ENCODE measurements around the gene IFT88.
A peak's percentile ranks its signal among the peaks of the same experiment; 100 is the strongest.

Gene IFT88, protein sequence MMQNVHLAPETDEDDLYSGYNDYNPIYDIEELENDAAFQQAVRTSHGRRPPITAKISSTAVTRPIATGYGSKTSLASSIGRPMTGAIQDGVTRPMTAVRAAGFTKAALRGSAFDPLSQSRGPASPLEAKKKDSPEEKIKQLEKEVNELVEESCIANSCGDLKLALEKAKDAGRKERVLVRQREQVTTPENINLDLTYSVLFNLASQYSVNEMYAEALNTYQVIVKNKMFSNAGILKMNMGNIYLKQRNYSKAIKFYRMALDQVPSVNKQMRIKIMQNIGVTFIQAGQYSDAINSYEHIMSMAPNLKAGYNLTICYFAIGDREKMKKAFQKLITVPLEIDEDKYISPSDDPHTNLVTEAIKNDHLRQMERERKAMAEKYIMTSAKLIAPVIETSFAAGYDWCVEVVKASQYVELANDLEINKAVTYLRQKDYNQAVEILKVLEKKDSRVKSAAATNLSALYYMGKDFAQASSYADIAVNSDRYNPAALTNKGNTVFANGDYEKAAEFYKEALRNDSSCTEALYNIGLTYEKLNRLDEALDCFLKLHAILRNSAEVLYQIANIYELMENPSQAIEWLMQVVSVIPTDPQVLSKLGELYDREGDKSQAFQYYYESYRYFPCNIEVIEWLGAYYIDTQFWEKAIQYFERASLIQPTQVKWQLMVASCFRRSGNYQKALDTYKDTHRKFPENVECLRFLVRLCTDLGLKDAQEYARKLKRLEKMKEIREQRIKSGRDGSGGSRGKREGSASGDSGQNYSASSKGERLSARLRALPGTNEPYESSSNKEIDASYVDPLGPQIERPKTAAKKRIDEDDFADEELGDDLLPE

DNA sequence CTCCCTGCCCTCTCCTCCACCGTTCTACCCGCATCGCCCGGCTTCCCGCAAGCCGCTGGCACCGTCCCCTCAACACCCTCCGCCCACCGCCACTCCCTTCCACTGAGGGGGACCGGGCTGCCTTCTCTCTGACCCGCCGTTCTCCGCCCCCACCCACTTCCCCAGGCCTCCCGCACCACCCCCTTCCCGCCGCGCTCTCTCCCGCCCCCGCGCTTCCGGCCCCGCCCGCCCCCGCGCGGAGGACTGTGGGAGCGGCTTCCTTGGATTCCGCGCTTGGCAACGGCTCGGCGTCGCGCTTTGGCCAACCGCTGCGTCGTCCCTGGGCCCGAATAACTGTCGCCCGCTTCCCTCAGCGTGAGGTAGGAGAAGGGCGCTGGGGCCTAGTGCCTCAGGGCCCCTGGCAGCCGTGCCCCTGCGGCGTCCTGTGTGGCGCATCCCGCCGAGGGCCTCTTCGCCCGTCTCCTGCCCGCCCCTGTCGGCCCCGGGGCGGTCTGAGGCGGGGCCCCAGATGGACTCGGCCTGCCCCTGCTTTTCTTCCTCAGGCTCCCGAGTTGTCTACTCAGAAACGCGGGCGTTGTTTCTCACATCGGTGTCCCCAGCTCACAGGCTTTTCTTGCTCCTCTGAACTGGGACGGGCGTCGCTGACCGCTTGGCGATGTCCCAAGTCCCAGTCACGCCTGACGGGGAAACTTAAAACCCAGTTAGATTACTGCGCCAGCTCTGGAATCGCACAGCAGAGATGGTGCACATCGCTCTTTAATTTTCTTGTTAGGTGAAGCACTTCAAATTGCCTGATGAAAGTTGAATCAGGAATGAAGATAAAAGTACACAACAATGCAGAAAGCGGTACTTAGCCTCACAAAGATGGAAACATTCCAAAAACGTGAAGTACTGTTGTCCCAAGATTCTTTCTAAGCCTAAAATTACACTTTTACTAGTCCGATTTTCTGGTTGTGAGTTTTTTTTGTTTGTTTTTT, at the start of gene IFT88:
TSS of gene IFT88 (plus strand) at position 260 of the 977 bp plus-strand sequence. CDS start 7,229 bp downstream, outside the sequence.
- DNase-seq, result peak; percentile 85

- no peak for DNase-seq
Measured at GRCh38 chr13:20518660-20519100, 48.3 kb upstream of the IFT88 start.

GRCh38 chr13:20519875-20520274, 47.1 kb upstream of the IFT88 start:
- no peak for DNase-seq

- DNase-seq, result no peak
Measured at GRCh38 chr13:20521364-20522115, 45.4 kb upstream of the IFT88 start.

GRCh38 chr13:20525144-20525600, 41.8 kb upstream of the IFT88 start:
- DNase-seq, result peak; percentile 19

GRCh38 chr13:20525601-20526544, 41.1 kb upstream of the IFT88 start, which contains the start of gene CRYL1:
CRYL1 (minus strand) TSS chr13:20525857; CDS start chr13:20525794, 63 bp downstream.
- DNase-seq, result peak; percentile 78

DNA sequence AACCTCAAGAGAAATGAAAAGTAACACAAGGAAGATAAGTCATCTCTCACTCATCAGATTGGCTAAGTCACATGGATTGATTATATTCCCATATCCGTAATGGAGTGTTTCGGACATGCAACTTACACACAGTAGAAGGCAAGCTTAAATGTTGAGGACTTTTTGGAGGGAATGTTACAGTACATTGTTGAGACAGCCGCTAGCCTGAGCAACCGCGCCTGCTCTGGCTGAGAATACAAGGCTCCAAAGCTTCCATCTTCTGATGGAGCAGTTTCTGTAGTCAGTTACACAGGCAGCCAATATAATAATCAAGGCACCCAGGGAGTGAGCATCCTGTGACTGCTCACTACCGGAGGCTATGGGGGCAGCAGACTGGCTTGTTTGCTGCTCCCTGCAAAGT, 40.3 kb upstream of the IFT88 start:
- DNase-seq, result no peak

GRCh38 chr13:20528452-20528851, 38.5 kb upstream of the IFT88 start:
- DNase-seq, result no peak

DNA sequence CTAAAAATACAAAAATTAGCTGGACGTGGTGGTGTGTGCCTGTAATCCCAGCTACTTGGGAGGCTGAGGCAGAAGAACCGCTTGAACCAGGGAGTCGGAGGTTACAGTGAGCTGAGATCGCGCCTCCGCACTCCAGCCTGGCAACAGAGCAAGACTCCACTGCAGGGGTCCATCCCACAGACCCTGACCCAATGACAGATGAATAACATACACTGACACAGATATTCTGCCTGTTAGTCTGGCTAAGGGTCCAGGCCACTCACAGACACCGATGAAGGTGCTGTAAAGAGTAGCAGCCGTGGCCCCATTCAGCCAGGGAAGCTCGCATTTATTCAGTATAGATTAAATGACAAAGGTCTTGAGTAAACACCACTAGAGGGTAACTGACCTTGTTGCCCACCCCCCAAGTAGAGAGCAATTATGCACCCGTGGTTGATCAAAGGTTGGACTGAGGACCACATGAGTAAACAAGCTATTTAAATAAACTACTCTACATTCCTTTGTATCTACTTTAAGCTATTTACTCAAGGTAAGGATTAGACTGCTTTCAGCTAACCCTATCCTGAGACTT, 32.8 kb upstream of the IFT88 start:
- no peak for DNase-seq

GRCh38 chr13:20536992-20537391, 30.0 kb upstream of the IFT88 start:
- DNase-seq, result no peak

GRCh38 chr13:20544201-20544923, 22.6 kb upstream of the IFT88 start:
- no peak for DNase-seq

DNA sequence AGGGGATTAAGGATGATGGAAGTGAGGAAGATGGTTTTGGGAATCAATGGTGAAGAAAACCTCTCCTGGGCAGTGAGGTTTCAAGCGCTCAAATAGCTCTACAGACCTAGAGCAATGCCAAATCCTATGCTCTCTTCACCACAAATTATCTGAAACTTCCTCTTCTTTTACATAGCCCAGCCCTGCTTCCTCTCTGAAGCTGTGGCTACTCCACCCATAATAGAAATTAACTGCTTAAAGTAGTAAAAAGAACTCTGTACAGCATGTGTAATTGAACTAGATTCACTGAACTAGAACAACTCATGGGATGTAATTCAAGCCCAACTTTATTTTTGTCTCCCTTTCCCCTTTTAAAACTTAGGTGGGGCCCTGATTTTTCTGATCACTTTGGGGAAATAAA, 20.4 kb upstream of the IFT88 start:
- no peak for DNase-seq

- DNase-seq, result no peak
Measured at GRCh38 chr13:20547479-20547908, 19.5 kb upstream of the IFT88 start.

- no peak for DNase-seq
Measured at GRCh38 chr13:20550799-20551198, 16.2 kb upstream of the IFT88 start.

DNA sequence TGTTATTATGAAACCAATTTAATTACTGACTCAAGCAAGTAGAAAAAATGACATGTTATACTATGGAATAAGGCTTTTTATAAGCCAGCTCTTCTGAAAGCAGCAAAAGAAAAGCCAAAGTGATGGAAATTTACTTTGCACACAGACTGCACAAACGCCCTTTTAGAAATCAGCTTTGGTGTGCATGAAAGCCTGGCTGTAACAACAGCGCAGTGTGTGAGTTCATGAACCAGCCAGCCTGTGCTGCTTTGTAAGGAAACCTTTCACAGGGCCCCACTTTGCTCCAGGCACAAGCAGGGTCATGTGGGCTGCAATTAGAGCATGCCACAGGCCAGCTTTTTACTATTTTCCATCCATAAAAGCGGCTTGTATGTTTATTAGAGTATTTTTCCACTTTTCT, 13.6 kb upstream of the IFT88 start:
- no peak for DNase-seq

- DNase-seq, result no peak
Measured at GRCh38 chr13:20558982-20559381, 8.0 kb upstream of the IFT88 start.

GRCh38 chr13:20559659-20560356, 7.1 kb upstream of the IFT88 start:
- no peak for DNase-seq

DNA sequence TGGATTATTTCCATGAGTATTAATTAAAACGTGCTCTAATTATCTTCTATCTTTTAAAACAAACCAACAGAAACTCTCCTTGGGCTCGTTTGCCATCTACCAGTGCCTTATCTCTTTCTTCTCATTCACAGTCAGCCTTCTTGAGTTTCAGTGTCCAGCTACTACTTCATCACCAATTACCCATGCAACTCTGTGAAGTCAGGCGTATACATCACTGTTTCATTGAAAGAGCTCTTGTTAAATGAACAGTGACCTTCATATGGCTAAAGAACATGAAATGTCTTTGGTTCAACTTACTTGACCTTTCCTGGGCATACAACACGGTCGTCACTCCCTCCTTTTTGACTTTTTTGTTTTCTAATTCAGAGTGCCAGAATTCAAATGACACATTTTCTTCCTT, 5.2 kb upstream of the IFT88 start:
- no peak for DNase-seq
